Left lung (tissue), 10 donors: ENCODE results near the gene P2RY12. TPM values are rescaled to one million over a fixed set of nuclear protein-coding genes. Genes with fewer than 3 reads are reported as not detected.

Source experiments
- ATAC-seq: fragments of 200-7000 bp; cut with Tn5 transposase; one replicate; pipeline ENCODE4 v1.9.1; 2020; ENCODE audit warnings: moderate library complexity
- DNase-seq, 4 donors: peaks; one replicate each; pipeline ENCODE4 v3.0.0-alpha.2; 2013 to 2020
- H3K27ac ChIP-seq, 2 donors: fragments of 200-600 bp; sonication (generic) in 1 of 2; one replicate each; pipeline versions ENCODE4 v1.5.0 to v1.8.0; 2020 to 2021
- H3K27me3 ChIP-seq, 2 donors: fragments of 200-600 bp; sonication (generic) in 1 of 2; one replicate each; pipeline versions ENCODE4 v1.5.0 to v1.8.0; 2020 to 2021
- H3K36me3 ChIP-seq, 2 donors: fragments of 200-600 bp; sonication (generic) in 1 of 2; one replicate each; pipeline versions ENCODE4 v1.5.0 to v1.8.0; 2020 to 2021
- H3K4me1 ChIP-seq, 2 donors: fragments of 200-600 bp; one replicate each; pipeline ENCODE4 v1.8.0; 2021
- H3K4me3 ChIP-seq, 2 donors: fragments of 200-600 bp; sonication (generic) in 1 of 2; one replicate each; pipeline versions ENCODE4 v1.5.0 to v1.8.0; 2020 to 2021; ENCODE audit warnings: mild to moderate bottlenecking in 1 of 2
- H3K9me3 ChIP-seq, 2 donors: fragments of 200-600 bp; sonication (generic) in 1 of 2; one replicate each; pipeline versions ENCODE4 v1.5.0 to v1.8.0; 2020 to 2021
- intact Hi-C, 2 donors: fragments of 100-400 bp; cut with DNase I; formaldehyde crosslinking; loops; one replicate each; pipeline versions ENCODE4 v1.11.2 to v1.14.2; 2022
- polyA plus RNA-seq, 6 donors: library from polyadenylated mRNA; unstranded; fragments of 120-200 nt; gene quantifications; one replicate each; pipeline ENCODE4 v1.2.1, GENCODE V29; 2013; ENCODE audit not compliant: insufficient read length in 6 of 6
- total RNA-seq, 2 donors: library from RNA; stranded (reverse); fragmentation: NEBNext Ultra II Directional; extraction: Animal tissue kit (Norgen Biotek cat#: 25700); gene quantifications; one replicate each; pipeline ENCODE4 v1.2.1, GENCODE V29; 2021
- TF ChIP-seq, protein P1 (sequence below), 2 donors: fragments of 200-600 bp; sonication (generic) in 1 of 2; IDR thresholded peaks; one replicate each; pipeline versions ENCODE4 v1.5.0 to v1.8.0; 2021; ENCODE audit warnings: antibody characterized with exemption in 2 of 2
- donor health status: DM: no; HTN: yes; CAD: no.
- donor health status: DM: no; HTN: no; CAD: no.

P2RY12 gene
- total and polyA plus RNA-seq, 8 donors = 0.58 to 4.0 (median 1.4) TPM

- DNase-seq (no peak), ATAC-seq (no peak)
- Histone ChIP-seq H3K36me3 (no peaks in the 10 kb centered on the region), H3K9me3 (no peaks in the 10 kb centered on the region), H3K4me1 (peaks cover 0 to 2% of the 10 kb centered on the region in 2 donors), H3K27ac (no peak overlapping the region), H3K4me3 (no peak overlapping the region), H3K27me3 (no peaks in the 10 kb centered on the region)
- TF ChIP-seq, protein P1, sequence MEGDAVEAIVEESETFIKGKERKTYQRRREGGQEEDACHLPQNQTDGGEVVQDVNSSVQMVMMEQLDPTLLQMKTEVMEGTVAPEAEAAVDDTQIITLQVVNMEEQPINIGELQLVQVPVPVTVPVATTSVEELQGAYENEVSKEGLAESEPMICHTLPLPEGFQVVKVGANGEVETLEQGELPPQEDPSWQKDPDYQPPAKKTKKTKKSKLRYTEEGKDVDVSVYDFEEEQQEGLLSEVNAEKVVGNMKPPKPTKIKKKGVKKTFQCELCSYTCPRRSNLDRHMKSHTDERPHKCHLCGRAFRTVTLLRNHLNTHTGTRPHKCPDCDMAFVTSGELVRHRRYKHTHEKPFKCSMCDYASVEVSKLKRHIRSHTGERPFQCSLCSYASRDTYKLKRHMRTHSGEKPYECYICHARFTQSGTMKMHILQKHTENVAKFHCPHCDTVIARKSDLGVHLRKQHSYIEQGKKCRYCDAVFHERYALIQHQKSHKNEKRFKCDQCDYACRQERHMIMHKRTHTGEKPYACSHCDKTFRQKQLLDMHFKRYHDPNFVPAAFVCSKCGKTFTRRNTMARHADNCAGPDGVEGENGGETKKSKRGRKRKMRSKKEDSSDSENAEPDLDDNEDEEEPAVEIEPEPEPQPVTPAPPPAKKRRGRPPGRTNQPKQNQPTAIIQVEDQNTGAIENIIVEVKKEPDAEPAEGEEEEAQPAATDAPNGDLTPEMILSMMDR (IDR thresholded peaks at IDR 0.05) = no peak
- intact Hi-C loops = no loop called here
These were observed 76.7 kb downstream of the P2RY12 start for GRCh38 chr3:151307583-151308488.

DNA sequence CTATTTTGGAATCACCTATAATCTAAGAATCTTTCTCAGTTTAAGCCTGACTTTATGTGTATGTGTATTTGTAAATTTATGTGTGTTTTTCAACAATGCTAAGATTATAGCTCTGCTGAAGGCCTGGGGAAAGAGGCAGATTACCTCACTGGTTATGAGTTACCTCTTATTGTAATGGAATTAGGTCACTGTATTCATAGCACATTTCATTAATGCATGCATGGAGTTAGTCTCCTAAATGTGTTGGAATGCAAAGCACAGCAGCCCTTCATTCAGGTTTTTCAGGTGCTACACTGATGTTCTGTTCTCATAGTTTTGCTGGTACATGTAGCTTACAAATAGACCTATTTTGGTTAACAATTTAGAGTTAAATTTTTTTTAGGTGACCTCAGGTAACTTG is 77.4 kb downstream of the P2RY12 start:
- Histone ChIP-seq H3K36me3 (no peaks in the 10 kb centered on the region), H3K27me3 (no peaks in the 10 kb centered on the region), H3K27ac (no peak overlapping the region), H3K4me3 (no peak overlapping the region), H3K4me1 (peaks cover 0 to 2% of the 10 kb centered on the region in 2 donors), H3K9me3 (no peaks in the 10 kb centered on the region)
- intact Hi-C loops = no loop called here
- no peak for ATAC-seq
- TF ChIP-seq, protein P1 (IDR thresholded peaks at IDR 0.05) = no peak
- DNase-seq = no peak

GRCh38 chr3:151306168-151306810 is 78.3 kb downstream of the P2RY12 start:
- TF ChIP-seq, protein P1 (IDR thresholded peaks at IDR 0.05) = no peak

GRCh38 chr3:151305775-151306151 is 78.8 kb downstream of the P2RY12 start:
- ATAC-seq (no peak), DNase-seq (no peak)
- Histone ChIP-seq H3K4me1 (peaks cover 0 to 2% of the 10 kb centered on the region in 2 donors), H3K9me3 (no peaks in the 10 kb centered on the region), H3K36me3 (no peaks in the 10 kb centered on the region), H3K27me3 (no peaks in the 10 kb centered on the region), H3K4me3 (no peak overlapping the region), H3K27ac (no peak overlapping the region)
- intact Hi-C loops = no loop called here
- TF ChIP-seq, protein P1 (IDR thresholded peaks at IDR 0.05) = no peak

More at GRCh38 chr3:151306168-151306810, 78.3 kb downstream of the P2RY12 start:
- Histone ChIP-seq H3K27me3 (no peaks in the 10 kb centered on the region), H3K4me3 (no peak overlapping the region), H3K36me3 (no peaks in the 10 kb centered on the region), H3K9me3 (no peaks in the 10 kb centered on the region), H3K4me1 (peaks cover 0 to 2% of the 10 kb centered on the region in 2 donors), H3K27ac (no peak overlapping the region)
- no peak for DNase-seq
- intact Hi-C loops = no loop called here
- ATAC-seq = no peak
